ENCODE data around the gene HOGA1. TPM values are rescaled to one million over a fixed set of nuclear protein-coding genes. Genes with fewer than 3 reads are reported as not detected.

HOGA1 gene
- total and polyA plus RNA-seq, 7 donors: 0.26 to 1.2 (median 0.71) TPM; not detected in 4

DNA sequence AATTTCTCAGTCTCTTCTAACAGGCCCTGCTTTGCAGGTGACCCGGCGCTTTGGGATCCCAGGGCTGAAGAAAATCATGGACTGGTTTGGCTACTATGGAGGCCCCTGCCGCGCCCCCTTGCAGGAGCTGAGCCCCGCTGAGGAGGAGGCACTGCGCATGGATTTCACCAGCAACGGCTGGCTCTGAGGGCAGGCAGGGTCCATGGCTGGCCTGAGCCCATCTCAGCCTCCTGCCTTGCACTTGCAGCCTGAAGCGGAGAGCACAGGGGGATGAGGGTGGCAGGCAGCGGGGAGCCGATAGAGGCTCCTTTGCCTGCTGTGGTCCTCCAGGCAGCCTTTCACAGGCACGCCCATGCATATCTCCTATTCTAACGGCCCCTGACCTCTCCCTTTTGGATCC lies 27.3 kb downstream of the HOGA1 start:
- WGBS, 2 donors: 89% methylated on average over 12 of the region's 12 CpGs
- intact Hi-C loops (cut with DNase I): no loop called here
- TF ChIP-seq EP300 (IDR thresholded peaks at IDR 0.05) (no peak), POLR2A (IDR thresholded peaks at IDR 0.05) (no peak), POLR2AphosphoS5 (IDR thresholded peaks at IDR 0.05) (no peak)
- TF ChIP-seq, protein P1, sequence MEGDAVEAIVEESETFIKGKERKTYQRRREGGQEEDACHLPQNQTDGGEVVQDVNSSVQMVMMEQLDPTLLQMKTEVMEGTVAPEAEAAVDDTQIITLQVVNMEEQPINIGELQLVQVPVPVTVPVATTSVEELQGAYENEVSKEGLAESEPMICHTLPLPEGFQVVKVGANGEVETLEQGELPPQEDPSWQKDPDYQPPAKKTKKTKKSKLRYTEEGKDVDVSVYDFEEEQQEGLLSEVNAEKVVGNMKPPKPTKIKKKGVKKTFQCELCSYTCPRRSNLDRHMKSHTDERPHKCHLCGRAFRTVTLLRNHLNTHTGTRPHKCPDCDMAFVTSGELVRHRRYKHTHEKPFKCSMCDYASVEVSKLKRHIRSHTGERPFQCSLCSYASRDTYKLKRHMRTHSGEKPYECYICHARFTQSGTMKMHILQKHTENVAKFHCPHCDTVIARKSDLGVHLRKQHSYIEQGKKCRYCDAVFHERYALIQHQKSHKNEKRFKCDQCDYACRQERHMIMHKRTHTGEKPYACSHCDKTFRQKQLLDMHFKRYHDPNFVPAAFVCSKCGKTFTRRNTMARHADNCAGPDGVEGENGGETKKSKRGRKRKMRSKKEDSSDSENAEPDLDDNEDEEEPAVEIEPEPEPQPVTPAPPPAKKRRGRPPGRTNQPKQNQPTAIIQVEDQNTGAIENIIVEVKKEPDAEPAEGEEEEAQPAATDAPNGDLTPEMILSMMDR (IDR thresholded peaks at IDR 0.05): no peak

DNA sequence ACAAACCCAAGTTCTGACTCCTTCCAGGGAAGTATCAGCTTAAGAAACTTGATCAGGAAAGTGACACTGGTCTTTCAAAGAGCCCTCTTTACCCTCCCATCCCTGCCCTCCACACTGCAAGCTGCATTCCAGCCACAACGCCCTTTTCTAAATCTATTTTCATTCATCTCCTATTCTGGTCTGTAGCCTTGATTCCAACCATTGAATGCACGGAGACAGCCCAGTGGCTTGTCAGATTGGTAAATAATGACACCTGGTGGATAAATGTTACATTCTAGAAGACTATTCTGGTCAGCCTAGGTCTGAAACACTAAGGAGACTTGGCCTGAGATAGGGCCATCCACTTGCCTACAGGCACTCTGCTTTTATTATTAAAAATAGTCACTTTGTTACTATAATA lies 28.2 kb downstream of the HOGA1 start:
- H3K27me3 ChIP-seq: no peaks in the 10 kb centered on the region
- H3K9me3 ChIP-seq: no peaks in the 10 kb centered on the region
- no peak for DNase-seq
- 45 to 55% methylated on average over 2 of the region's 2 CpGs for WGBS, 2 donors
- intact Hi-C loops (cut with DNase I): loop anchor here (2.0 kb wide), 1 partner anchor 40 kb away; the partner anchor contains the start of gene ANKRD2
- TF ChIP-seq, protein P1 (IDR thresholded peaks at IDR 0.05): peak in 2 of 4 experiments; percentile 21 to 38
- TF ChIP-seq EP300 (IDR thresholded peaks at IDR 0.05): no peak
- TF ChIP-seq POLR2A (IDR thresholded peaks at IDR 0.05): no peak
- H3K4me3 ChIP-seq: no peak overlapping the region
- H3K27ac ChIP-seq: no peak overlapping the region
- peaks cover 0 to 9% (median 0%) of the 10 kb centered on the region in 4 donors for H3K36me3 ChIP-seq
- peaks cover 0 to 4% (median 0%) of the 10 kb centered on the region in 4 donors for H3K4me1 ChIP-seq

More for the DNA sequence above, 27.3 kb downstream of the HOGA1 start:
- Histone ChIP-seq H3K27me3 (no peaks in the 10 kb centered on the region), H3K27ac (no peak overlapping the region), H3K4me1 (peaks cover 0 to 4% (median 0%) of the 10 kb centered on the region in 4 donors), H3K9me3 (no peaks in the 10 kb centered on the region), H3K36me3 (peaks cover 0 to 9% (median 0%) of the 10 kb centered on the region in 4 donors), H3K4me3 (no peak overlapping the region)
- DNase-seq: no peak

DNA sequence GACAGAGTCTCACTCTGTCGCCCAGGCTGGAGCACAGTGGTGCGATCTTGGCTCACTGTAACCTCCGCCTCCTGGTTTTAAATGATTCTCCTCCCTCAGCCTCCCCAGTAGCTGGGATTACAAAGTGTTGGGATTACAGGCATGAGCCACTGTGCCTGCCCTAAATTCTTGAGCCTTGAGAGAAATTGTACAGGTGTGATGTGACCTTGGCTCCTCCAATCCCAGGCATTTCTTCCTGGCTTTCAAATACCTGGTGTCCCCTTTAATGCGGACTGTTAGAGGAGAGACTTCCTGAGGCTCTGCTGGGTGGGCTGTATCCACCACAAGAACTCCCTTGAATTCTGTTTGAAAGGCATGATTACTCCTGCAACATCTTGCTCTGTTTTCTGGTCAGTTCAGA lies 34.1 kb downstream of the HOGA1 start:
- Histone ChIP-seq H3K9me3 (no peaks in the 10 kb centered on the region), H3K4me1 (no peaks in the 10 kb centered on the region), H3K27ac (no peak overlapping the region), H3K27me3 (no peaks in the 10 kb centered on the region), H3K36me3 (peaks cover 0 to 9% (median 0%) of the 10 kb centered on the region in 4 donors), H3K4me3 (no peak overlapping the region)
- WGBS, 2 donors: 91 to 99% methylated on average over 4 of the region's 4 CpGs
- intact Hi-C loops (cut with DNase I): no loop called here
- TF ChIP-seq POLR2A (IDR thresholded peaks at IDR 0.05): no peak
- TF ChIP-seq EP300 (IDR thresholded peaks at IDR 0.05): no peak
- TF ChIP-seq, protein P1 (IDR thresholded peaks at IDR 0.05): no peak
- TF ChIP-seq POLR2AphosphoS5 (IDR thresholded peaks at IDR 0.05): no peak
- DNase-seq: no peak

DNA sequence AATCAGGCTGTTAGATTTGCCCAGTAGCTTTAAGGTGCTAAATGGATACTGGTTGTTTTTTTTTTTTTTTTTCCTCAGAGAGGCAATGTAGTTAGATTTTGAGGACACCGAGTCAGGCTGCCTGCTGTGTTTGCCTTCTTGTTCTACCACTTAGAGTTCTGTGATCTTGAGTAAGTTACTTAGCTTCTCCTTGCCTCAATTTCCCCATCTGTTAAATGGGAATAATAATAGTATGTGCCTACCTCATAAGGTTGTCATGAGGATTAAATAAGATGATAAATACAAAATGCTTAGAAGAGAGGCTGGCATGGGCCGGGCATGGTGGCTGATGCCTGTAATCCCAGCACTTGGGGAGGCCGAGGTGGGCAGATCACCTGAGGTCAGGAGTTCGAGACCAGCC lies 34.5 kb downstream of the HOGA1 start:
- H3K27ac ChIP-seq: no peak overlapping the region
- H3K36me3 ChIP-seq: peaks cover 0 to 9% (median 0%) of the 10 kb centered on the region in 4 donors
- no peaks in the 10 kb centered on the region for H3K4me1 ChIP-seq
- no peak for TF ChIP-seq POLR2A (IDR thresholded peaks at IDR 0.05)
- TF ChIP-seq EP300 (IDR thresholded peaks at IDR 0.05): no peak
- no peak for TF ChIP-seq POLR2AphosphoS5 (IDR thresholded peaks at IDR 0.05)
- TF ChIP-seq, protein P1 (IDR thresholded peaks at IDR 0.05): no peak
- DNase-seq: no peak
- no peaks in the 10 kb centered on the region for H3K27me3 ChIP-seq
- no peaks in the 10 kb centered on the region for H3K9me3 ChIP-seq
- WGBS, 2 donors: 95 to 97% methylated on average over 4 of the region's 4 CpGs
- no peak overlapping the region for H3K4me3 ChIP-seq
- intact Hi-C loops (cut with DNase I): no loop called here

DNA sequence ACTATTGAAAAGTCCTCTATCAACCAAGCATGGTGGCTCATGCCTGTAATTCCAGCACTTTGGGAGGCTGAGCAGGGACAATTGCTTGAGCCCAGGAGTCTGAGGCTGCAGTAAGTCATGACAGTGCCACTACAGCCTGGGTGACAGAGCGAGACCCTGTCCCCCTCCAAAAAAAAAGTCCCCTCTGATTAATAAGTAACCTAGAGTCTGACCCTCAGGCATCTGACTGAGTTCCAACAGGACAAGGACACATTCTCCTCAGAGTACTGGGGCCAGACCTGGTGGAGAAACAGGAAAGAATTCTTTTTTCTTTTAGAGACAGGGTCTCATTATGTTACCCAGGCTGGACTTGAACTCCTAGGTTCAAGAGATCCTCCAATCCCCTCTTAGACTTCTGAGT lies 39.1 kb downstream of the HOGA1 start:
- no peak for DNase-seq

More for the DNA sequence above, 39.1 kb downstream of the HOGA1 start:
- no peaks in the 10 kb centered on the region for H3K4me1 ChIP-seq
- H3K9me3 ChIP-seq: no peaks in the 10 kb centered on the region
- H3K27ac ChIP-seq: no peak overlapping the region
- H3K27me3 ChIP-seq: no peaks in the 10 kb centered on the region
- intact Hi-C loops (cut with DNase I): no loop called here
- no peaks in the 10 kb centered on the region for H3K36me3 ChIP-seq
- no peak overlapping the region for H3K4me3 ChIP-seq
- WGBS, 2 donors: 96 to 97% methylated on average over 1 of the region's 1 CpG
- TF ChIP-seq EP300 (IDR thresholded peaks at IDR 0.05): no peak
- TF ChIP-seq, protein P1 (IDR thresholded peaks at IDR 0.05): no peak
- no peak for TF ChIP-seq POLR2A (IDR thresholded peaks at IDR 0.05)

Data from sigmoid colon (tissue), 7 donors.